Measurements from ENCODE around the gene DCXR. TPM values are rescaled to one million over a fixed set of nuclear protein-coding genes. Genes with fewer than 3 reads are reported as not detected.

The DCXR gene
- total RNA-seq, 2 experiments from 2014 or later: 103 to 119 TPM

DNA sequence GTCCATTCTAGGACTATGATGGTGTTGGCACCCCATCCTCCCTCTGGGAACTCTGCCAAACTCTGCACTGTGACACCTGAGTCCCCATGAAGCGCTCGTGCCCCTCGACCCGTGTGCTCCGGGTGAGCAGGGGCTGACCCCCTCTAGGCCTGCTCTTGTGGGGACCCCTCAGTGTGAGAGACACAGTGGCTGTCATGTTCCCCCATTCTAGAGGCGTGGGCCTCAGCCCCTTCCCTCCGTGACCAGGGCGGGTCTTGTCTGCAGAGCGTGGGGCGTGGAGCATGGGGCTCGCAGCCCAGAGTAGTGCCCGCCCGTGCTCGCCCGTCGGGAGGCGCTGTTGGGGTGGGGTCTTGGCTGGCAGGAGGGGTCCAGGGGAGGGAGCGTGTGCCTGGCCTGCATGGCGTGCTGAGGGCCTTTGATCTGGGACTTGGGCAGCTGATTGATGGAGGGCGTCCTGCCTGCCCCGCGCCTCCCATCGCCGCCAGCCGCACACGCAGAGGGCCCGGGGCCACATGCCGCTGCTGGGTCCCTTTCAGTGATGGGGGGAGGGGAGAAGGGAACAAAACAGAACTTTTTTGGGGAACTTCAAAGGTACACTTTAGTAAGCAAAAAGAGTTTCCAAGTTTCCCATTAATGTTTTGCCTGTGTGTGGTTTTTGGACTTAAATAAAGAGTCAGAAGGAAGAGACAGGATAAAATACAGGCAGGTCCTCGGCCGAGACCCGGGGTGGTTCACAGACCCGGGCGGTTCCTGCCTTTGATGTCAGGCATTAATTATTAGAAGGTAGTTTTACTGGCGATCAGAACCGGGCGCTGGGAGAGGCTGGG, 37.3 kb downstream of the DCXR start:
- no peaks in the 10 kb centered on the region for H3K27me3 ChIP-seq (ENCODE audit: control insufficient read depth in 1 of 2, insufficient read depth in 2 of 2, low read length in 2 of 2)
- intact Hi-C loops (cut with DNase I, micrococcal nuclease): no loop called here
- H3K36me3 ChIP-seq (ENCODE audit: insufficient read depth, low read length): no peaks in the 10 kb centered on the region
- no peaks in the 10 kb centered on the region for H3K9me3 ChIP-seq (ENCODE audit: control insufficient read depth in 1 of 2, insufficient read depth in 1 of 2, low read length in 2 of 2)
- H3K4me3 ChIP-seq (ENCODE audit: low read length): no peak overlapping the region
- no peak overlapping the region for H3K27ac ChIP-seq (ENCODE audit: low read depth in 1 of 2, low read length in 2 of 2)
- no peaks in the 10 kb centered on the region for H3K27me3 Mint-ChIP-seq
- DNase-seq (no peak), ATAC-seq (ENCODE audit: poor library complexity) (no peak)
- H3K36me3 Mint-ChIP-seq (ENCODE audit: low read depth): peaks cover 10% of the 10 kb centered on the region
- no peak overlapping the region for H3K27ac Mint-ChIP-seq
- no peaks in the 10 kb centered on the region for H3K4me1 Mint-ChIP-seq (ENCODE audit: low read depth)
- POLR2A ChIA-PET: no interaction called here
- no peaks in the 10 kb centered on the region for H3K9me3 Mint-ChIP-seq
- H3K4me3 Mint-ChIP-seq: no peak overlapping the region
- CTCF ChIA-PET: no interaction called here
- TF ChIP-seq, protein P1, sequence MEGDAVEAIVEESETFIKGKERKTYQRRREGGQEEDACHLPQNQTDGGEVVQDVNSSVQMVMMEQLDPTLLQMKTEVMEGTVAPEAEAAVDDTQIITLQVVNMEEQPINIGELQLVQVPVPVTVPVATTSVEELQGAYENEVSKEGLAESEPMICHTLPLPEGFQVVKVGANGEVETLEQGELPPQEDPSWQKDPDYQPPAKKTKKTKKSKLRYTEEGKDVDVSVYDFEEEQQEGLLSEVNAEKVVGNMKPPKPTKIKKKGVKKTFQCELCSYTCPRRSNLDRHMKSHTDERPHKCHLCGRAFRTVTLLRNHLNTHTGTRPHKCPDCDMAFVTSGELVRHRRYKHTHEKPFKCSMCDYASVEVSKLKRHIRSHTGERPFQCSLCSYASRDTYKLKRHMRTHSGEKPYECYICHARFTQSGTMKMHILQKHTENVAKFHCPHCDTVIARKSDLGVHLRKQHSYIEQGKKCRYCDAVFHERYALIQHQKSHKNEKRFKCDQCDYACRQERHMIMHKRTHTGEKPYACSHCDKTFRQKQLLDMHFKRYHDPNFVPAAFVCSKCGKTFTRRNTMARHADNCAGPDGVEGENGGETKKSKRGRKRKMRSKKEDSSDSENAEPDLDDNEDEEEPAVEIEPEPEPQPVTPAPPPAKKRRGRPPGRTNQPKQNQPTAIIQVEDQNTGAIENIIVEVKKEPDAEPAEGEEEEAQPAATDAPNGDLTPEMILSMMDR (IDR thresholded peaks at IDR 0.05): no peak
- no peaks in the 10 kb centered on the region for H3K4me1 ChIP-seq (ENCODE audit: insufficient read depth, low read length)

DNA sequence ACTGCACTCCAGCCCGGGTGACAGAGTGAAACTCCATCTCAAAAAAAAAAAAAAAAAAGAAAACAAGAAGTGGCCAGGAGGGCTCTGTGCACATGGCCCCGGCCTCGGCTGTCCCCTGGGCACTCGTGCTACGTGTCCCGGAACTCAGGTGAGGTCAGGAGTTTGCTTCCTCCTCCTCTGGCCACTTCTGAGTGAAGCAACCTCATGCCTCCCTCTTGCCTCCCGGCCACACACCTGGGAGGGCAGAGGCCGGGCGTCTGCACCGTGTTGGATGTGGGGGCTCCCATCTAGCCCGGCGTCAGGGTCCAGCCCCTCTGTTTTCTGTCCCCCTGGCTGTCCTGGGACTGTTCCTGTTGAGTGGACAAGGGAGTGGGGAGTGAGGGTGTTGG, 37.9 kb downstream of the DCXR start:
- POLR2A ChIA-PET: no interaction called here
- Histone ChIP-seq H3K9me3 (ENCODE audit: control insufficient read depth in 1 of 2, insufficient read depth in 1 of 2, low read length in 2 of 2) (no peaks in the 10 kb centered on the region), H3K36me3 (ENCODE audit: insufficient read depth, low read length) (no peaks in the 10 kb centered on the region), H3K27me3 (ENCODE audit: control insufficient read depth in 1 of 2, insufficient read depth in 2 of 2, low read length in 2 of 2) (no peaks in the 10 kb centered on the region), H3K4me1 (ENCODE audit: insufficient read depth, low read length) (no peaks in the 10 kb centered on the region), H3K27ac (ENCODE audit: low read depth in 1 of 2, low read length in 2 of 2) (no peak overlapping the region), H3K4me3 (ENCODE audit: low read length) (no peak overlapping the region)
- no peaks in the 10 kb centered on the region for H3K27me3 Mint-ChIP-seq
- H3K4me3 Mint-ChIP-seq: no peak overlapping the region
- CTCF ChIA-PET: no interaction called here
- TF ChIP-seq, protein P1 (IDR thresholded peaks at IDR 0.05): no peak
- H3K4me1 Mint-ChIP-seq (ENCODE audit: low read depth): no peaks in the 10 kb centered on the region
- no peak overlapping the region for H3K27ac Mint-ChIP-seq
- intact Hi-C loops (cut with DNase I, micrococcal nuclease): no loop called here
- DNase-seq (no peak), ATAC-seq (ENCODE audit: poor library complexity) (no peak)
- peaks cover 10% of the 10 kb centered on the region for H3K36me3 Mint-ChIP-seq (ENCODE audit: low read depth)
- H3K9me3 Mint-ChIP-seq: no peaks in the 10 kb centered on the region

DNA sequence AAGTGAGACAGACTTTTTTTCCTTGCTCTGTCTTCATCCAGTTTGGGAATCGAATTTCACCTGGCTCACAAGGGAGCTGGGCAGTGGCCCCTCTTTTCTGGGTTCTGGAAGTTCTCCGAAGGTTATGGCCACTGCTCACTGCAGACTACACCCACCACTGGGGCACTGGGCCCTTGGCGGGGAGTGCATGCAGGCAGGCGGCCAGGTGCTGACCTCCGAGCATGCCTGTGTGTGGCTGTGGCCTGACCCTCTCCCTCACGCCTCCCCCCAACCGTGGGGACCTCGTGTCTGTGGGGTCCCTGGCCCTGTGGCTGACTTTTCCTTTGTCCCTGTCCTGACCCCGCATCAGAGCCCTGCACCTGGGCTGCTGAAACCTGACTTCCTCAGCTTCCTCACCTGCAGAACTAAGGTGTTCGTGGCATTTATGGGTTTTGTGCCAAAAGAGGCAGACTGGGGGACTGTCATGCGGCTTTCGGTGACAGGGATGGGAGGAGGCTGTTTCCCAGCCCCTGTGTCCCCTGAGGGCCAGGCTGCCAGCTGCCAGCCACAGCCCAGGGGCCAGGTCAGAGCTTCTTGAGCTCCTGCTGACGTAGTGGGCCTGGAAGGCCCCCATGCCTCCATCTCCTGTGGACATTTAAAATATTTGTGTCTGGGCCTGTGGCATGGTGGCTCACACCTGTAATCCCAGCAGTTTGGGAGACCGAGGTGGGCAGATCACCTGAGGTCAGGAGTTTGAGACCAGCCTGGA, 38.6 kb downstream of the DCXR start:
- no peaks in the 10 kb centered on the region for H3K9me3 Mint-ChIP-seq
- Histone ChIP-seq H3K36me3 (ENCODE audit: insufficient read depth, low read length) (no peaks in the 10 kb centered on the region), H3K4me1 (ENCODE audit: insufficient read depth, low read length) (no peaks in the 10 kb centered on the region), H3K4me3 (ENCODE audit: low read length) (no peak overlapping the region), H3K27me3 (ENCODE audit: control insufficient read depth in 1 of 2, insufficient read depth in 2 of 2, low read length in 2 of 2) (no peaks in the 10 kb centered on the region), H3K9me3 (ENCODE audit: control insufficient read depth in 1 of 2, insufficient read depth in 1 of 2, low read length in 2 of 2) (no peaks in the 10 kb centered on the region), H3K27ac (ENCODE audit: low read depth in 1 of 2, low read length in 2 of 2) (no peak overlapping the region)
- no peak for ATAC-seq (ENCODE audit: poor library complexity)
- peaks cover 10% of the 10 kb centered on the region for H3K36me3 Mint-ChIP-seq (ENCODE audit: low read depth)
- no peak for DNase-seq
- no peak overlapping the region for H3K4me3 Mint-ChIP-seq
- H3K27me3 Mint-ChIP-seq: no peaks in the 10 kb centered on the region
- TF ChIP-seq, protein P1 (IDR thresholded peaks at IDR 0.05): no peak
- H3K27ac Mint-ChIP-seq: no peak overlapping the region
- H3K4me1 Mint-ChIP-seq (ENCODE audit: low read depth): no peaks in the 10 kb centered on the region
- ChIA-PET POLR2A (no interaction called here), CTCF (interaction anchor here (0.6 kb wide), 1 partner anchor 788 kb away, joined by 3 read pairs; no protein-coding TSS in a partner anchor)
- intact Hi-C loops (cut with DNase I, micrococcal nuclease): no loop called here
